ENCODE data around the gene G0S2. TPM values are rescaled to one million over a fixed set of nuclear protein-coding genes. Genes with fewer than 3 reads are reported as not detected.

The G0S2 gene
- total RNA-seq, 2 donors from 2014 or later = 11.0 to 83.5 TPM

DNA sequence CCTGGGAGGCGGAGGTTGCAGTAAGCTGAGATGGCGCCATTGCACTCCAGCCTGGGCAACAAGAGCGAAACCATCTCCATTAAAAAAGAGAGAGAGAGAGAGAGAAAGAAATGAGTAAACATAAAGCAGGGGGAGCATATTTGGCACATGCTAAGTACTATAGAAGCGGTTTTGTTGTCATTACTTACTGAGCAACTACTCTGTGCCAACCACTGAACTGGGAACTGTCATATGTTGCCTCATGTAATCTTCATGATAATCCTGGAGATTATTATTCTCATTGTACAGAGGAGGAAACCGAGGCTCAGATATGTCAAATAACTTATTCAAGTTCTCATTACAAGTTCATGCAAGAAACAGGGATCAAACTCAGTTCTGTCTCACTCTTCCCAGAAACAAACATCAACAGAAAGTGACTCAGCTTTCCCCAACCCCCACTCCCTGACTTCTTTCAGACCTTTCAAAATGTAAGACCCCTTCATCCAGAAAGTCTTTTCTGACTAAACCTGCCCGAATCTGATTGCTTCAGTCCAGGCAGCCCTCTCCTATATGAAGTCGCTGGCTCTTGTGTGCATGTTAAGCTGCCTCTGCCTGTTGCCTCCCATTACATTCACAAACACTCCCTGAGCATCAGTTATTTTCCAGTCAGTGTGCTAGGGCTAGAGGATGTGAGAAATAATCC is 46.5 kb upstream of the G0S2 start:
- Histone ChIP-seq H3K4me3 (no peak overlapping the region), H3K27me3 (replicated peaks; ENCODE audit: insufficient read depth) (no peaks in the 10 kb centered on the region), H3K36me3 (no peaks in the 10 kb centered on the region), H3K27ac (no peak overlapping the region), H3K9me3 (no peaks in the 10 kb centered on the region), H3K4me1 (ENCODE audit: control insufficient read depth in 1 of 2, low read depth in 2 of 2) (peaks cover 12 to 20% of the 10 kb centered on the region in 2 donors)
- TF ChIP-seq, protein P1, sequence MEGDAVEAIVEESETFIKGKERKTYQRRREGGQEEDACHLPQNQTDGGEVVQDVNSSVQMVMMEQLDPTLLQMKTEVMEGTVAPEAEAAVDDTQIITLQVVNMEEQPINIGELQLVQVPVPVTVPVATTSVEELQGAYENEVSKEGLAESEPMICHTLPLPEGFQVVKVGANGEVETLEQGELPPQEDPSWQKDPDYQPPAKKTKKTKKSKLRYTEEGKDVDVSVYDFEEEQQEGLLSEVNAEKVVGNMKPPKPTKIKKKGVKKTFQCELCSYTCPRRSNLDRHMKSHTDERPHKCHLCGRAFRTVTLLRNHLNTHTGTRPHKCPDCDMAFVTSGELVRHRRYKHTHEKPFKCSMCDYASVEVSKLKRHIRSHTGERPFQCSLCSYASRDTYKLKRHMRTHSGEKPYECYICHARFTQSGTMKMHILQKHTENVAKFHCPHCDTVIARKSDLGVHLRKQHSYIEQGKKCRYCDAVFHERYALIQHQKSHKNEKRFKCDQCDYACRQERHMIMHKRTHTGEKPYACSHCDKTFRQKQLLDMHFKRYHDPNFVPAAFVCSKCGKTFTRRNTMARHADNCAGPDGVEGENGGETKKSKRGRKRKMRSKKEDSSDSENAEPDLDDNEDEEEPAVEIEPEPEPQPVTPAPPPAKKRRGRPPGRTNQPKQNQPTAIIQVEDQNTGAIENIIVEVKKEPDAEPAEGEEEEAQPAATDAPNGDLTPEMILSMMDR (IDR thresholded peaks at IDR 0.05) = no peak
- ATAC-seq (ENCODE audit: insufficient number of reproducible peaks, low FRiP score, low read depth) (no peak), DNase-seq (ENCODE audit: low spot score) (no peak)

DNA sequence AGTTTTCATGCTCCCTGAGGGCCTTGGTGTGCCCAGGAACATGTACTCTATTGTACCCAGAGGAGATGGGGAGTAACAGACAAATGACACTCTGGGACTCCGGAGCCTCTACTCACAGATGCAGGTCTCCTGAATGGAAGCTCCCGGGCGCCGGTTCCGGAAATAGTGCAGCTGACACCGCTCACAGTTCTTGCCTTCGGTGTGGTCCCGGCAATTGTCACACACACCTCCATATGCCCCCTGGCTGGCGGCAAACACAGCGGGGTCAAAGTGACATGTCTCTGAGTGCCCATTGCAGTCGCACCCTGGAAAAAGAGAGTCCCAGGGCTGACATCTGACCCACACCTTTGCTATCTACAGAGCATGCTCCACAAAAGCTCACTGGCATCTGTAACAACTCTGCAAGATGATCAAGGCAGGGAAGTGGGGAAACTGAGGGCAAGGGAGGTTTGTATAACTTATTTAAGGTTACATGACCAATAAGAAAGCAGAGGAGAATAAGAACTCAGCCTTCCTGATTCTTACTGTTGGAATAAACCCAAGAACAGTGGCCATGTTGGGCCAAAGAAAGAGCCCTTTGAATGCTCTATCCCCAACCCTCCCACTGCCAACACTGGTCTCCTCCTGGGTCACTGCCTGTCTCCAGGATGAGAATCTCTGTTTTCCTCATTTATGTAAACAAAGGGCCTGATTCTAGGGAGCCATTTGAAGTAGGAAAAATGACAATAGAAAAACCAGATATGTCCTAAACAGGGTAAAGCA is 45.4 kb upstream of the G0S2 start:
- H3K9me3 ChIP-seq = no peaks in the 10 kb centered on the region
- TF ChIP-seq, protein P1 (IDR thresholded peaks at IDR 0.05) = no peak
- no peak overlapping the region for H3K4me3 ChIP-seq
- DNase-seq (ENCODE audit: low spot score) (no peak), ATAC-seq (ENCODE audit: insufficient number of reproducible peaks, low FRiP score, low read depth) (no peak)
- H3K27ac ChIP-seq = no peak overlapping the region
- no peaks in the 10 kb centered on the region for H3K27me3 ChIP-seq (replicated peaks; ENCODE audit: insufficient read depth)
- H3K36me3 ChIP-seq = no peaks in the 10 kb centered on the region
- peaks cover 12 to 20% of the 10 kb centered on the region in 2 donors for H3K4me1 ChIP-seq (ENCODE audit: control insufficient read depth in 1 of 2, low read depth in 2 of 2)

DNA sequence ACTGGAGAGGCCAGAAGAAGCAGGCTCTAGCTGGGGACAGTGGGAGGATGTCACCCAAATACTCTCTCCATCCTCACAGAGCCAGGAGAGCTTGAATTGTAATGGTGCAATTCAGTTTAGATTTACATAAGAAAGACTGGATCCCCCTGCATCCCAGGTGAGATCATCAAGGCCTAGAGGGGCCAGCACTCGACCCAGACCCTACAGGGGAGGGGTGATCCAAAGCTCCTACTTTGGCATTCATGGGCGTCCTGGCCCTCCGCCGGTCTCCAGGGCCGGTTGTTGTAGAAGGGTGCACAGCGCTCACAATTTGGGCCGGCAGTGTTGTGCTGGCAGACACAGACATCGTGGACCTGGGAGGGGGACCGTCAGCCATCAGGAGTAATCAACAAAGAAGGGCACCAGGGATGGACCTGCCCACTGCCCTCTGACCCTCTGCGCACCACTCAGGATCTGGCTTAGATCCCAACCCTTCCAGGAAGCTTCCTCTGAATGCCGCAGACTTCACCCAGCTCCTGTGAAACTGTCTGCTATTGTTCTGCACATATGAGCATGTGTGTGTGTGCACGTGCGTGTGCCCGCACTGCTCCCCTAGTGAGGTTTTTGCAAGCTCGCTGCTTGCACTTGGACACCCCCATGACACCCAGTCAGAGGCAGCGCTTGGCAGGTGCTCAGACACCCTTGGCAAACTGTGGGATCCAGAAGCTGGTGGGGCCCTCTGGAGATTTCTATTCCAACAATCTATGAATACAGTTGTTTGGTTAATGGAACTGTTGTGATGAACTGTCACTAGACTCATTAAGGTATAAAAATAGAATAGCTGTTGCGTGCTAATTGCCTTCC is 44.6 kb upstream of the G0S2 start:
- ATAC-seq (ENCODE audit: insufficient number of reproducible peaks, low FRiP score, low read depth) (no peak), DNase-seq (ENCODE audit: low spot score) (no peak)
- Histone ChIP-seq H3K36me3 (no peaks in the 10 kb centered on the region), H3K9me3 (no peaks in the 10 kb centered on the region), H3K27me3 (replicated peaks; ENCODE audit: insufficient read depth) (no peaks in the 10 kb centered on the region), H3K4me3 (no peak overlapping the region), H3K4me1 (ENCODE audit: control insufficient read depth in 1 of 2, low read depth in 2 of 2) (peaks cover 8 to 14% of the 10 kb centered on the region in 2 donors), H3K27ac (no peak overlapping the region)
- TF ChIP-seq, protein P1 (IDR thresholded peaks at IDR 0.05) = no peak

DNA sequence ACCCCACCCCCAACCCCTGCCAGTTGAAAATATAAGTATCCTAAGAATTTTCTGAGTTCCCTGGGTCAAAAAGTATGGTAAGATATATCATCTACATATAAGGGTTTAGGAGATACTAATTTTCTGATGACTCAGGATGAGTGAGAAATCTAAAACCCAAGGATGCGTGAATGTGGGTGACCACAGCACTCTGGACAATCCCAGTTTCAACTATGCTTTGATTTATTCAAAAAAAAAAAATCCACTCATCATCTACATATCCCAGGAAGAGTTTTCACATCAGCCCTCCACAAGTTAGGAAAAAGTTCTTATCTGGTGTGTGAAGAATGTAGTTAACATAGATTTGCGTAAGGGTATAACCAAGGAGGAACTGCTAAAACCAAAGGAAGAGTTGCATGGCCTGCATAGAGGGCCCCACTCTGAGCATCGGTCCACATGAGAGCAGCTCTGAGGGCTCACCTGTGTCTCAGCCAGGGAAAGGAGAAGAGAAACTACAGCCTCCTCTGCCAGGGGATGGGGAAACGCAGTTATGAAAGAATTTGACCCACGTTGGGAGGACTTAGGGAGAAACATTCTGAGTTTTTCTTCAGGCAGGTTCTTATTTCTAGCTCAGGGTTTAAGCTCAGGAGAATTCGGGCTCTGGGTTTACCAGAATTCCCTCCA is 41.7 kb upstream of the G0S2 start:
- no peaks in the 10 kb centered on the region for H3K4me1 ChIP-seq (ENCODE audit: control insufficient read depth in 1 of 2, low read depth in 2 of 2)
- H3K4me3 ChIP-seq = no peak overlapping the region
- H3K9me3 ChIP-seq = no peaks in the 10 kb centered on the region
- H3K27me3 ChIP-seq (replicated peaks; ENCODE audit: insufficient read depth) = no peaks in the 10 kb centered on the region
- no peak for DNase-seq (ENCODE audit: low spot score)
- no peak overlapping the region for H3K27ac ChIP-seq
- TF ChIP-seq, protein P1 (IDR thresholded peaks at IDR 0.05) = no peak
- H3K36me3 ChIP-seq = no peaks in the 10 kb centered on the region
- ATAC-seq (ENCODE audit: insufficient number of reproducible peaks, low FRiP score, low read depth) = no peak
